Lower leg skin (tissue), 3 donors: Measurements from ENCODE around the gene ITPKB.

ENCODE experiments used
- CTCF ChIP-seq, 3 donors: fragments of 450-650 bp; IDR thresholded peaks; one replicate each; pipeline ENCODE4 v1.5.1; 2016; ENCODE audit warnings: antibody characterized with exemption in 3 of 3, mild to moderate bottlenecking in 3 of 3, moderate library complexity in 2 of 3
- POLR2A ChIP-seq, 2 donors: fragments of 450-650 bp; IDR thresholded peaks; one replicate each; pipeline ENCODE4 v1.6.1; 2016 to 2017; ENCODE audit warnings: antibody characterized with exemption in 2 of 2, mild to moderate bottlenecking in 1 of 2, moderate library complexity in 1 of 2

- no peak for TF ChIP-seq CTCF (IDR thresholded peaks at IDR 0.05)
- no peak for TF ChIP-seq POLR2A (IDR thresholded peaks at IDR 0.05)
These were observed 105.4 kb downstream of the ITPKB start for GRCh38 chr1:226633541-226634165.
